T-cell (primary cell): ENCODE data around the gene PGAM2. TPM values are rescaled to one million over a fixed set of nuclear protein-coding genes. Genes with fewer than 3 reads are reported as not detected.

Experiments used
- ATAC-seq, 4 experiments: fragments of 200-7000 bp in 3 of 4; fragments of 150-1000 bp in 1 of 4; cut with Tn5 transposase; replicated peaks in 1 of 4; 1 replicate in 3 of 4; 2 replicates in 1 of 4; pipeline ENCODE4 v1.10.0; 2021; ENCODE audit warnings: moderate library complexity in 3 of 4, mild to moderate bottlenecking in 2 of 4, moderate number of reproducible peaks in 1 of 4
- CTCF ChIA-PET, 2 donors: fragments of 300-600 bp; sonication (Branson Sonifier 250); formaldehyde crosslinking; loops; one replicate each; lab custom pipeline; 2022; ENCODE audit warnings: antibody characterized with exemption in 2 of 2; lab: Charles Lee
- POLR2A ChIA-PET, 2 donors: fragments of 300-600 bp; sonication (Branson Sonifier 250); formaldehyde crosslinking; loops; one replicate each; lab custom pipeline; 2022; ENCODE audit warnings: antibody characterized with exemption in 2 of 2; lab: Charles Lee
- DNase-seq, 35 experiments: peaks; one replicate each; pipeline versions ENCODE4 v3.0.0 to v3.0.0-alpha.2; 2013 to 2023
- H3K27ac ChIP-seq: one replicate; pipeline ENCODE4 v1.5.1; 2013; ENCODE audit warnings: low read length
- H3K27me3 ChIP-seq, 2 experiments: replicated peaks in 1 of 2; 1 replicate in 1 of 2; 2 replicates in 1 of 2; pipeline versions ENCODE4 v1.6.1 to v1.7.0; 2013; ENCODE audit warnings: low read length in 1 of 2, mixed read lengths in 1 of 2; ENCODE audit not compliant: control insufficient read depth in 2 of 2, insufficient read depth in 2 of 2; ENCODE audit errors: extremely low read depth in 1 of 2
- H3K36me3 ChIP-seq, 2 donors: 1 replicate in 1 of 2; 2 replicates in 1 of 2; pipeline versions ENCODE4 v1.6.1 to v1.7.0; 2013; ENCODE audit warnings: low read length in 1 of 2; ENCODE audit not compliant: control insufficient read depth in 2 of 2, insufficient read depth in 1 of 2; ENCODE audit errors: extremely low read depth in 1 of 2
- H3K4me1 ChIP-seq, 2 experiments: 1 replicate in 1 of 2; 2 replicates in 1 of 2; pipeline versions ENCODE4 v1.6.1 to v1.7.0; 2013; ENCODE audit warnings: low read length in 2 of 2, mixed read lengths in 1 of 2; ENCODE audit not compliant: insufficient read depth in 2 of 2, control insufficient read depth in 1 of 2; ENCODE audit errors: extremely low read depth in 1 of 2
- H3K4me3 ChIP-seq, 2 donors: 1 replicate in 1 of 2; 2 replicates in 1 of 2; pipeline versions ENCODE4 v1.5.1 to v1.7.0; 2013; ENCODE audit warnings: mild to moderate bottlenecking in 2 of 2, low read length in 1 of 2, moderate library complexity in 1 of 2; ENCODE audit not compliant: control insufficient read depth in 1 of 2; ENCODE audit errors: extremely low read depth in 1 of 2
- H3K9me3 ChIP-seq: 2 replicates; pipeline ENCODE4 v1.7.0; 2013
- H3K27ac Mint-ChIP-seq, 2 donors: one replicate each; pipeline ENCODE4 v1.8.0; 2020 to 2021; ENCODE audit warnings: mild to moderate bottlenecking in 2 of 2, mixed read lengths in 2 of 2
- H3K27me3 Mint-ChIP-seq, 2 donors: one replicate each; pipeline ENCODE4 v1.8.0; 2021 to 2022; ENCODE audit warnings: mixed read lengths in 2 of 2
- H3K36me3 Mint-ChIP-seq: one replicate; pipeline ENCODE4 v1.8.0; 2021; ENCODE audit warnings: mixed read lengths
- H3K4me1 Mint-ChIP-seq, 3 donors: one replicate each; pipeline ENCODE4 v1.8.0; 2020 to 2022; ENCODE audit warnings: mixed read lengths in 3 of 3, mild to moderate bottlenecking in 1 of 3
- H3K4me3 Mint-ChIP-seq, 3 donors: one replicate each; pipeline ENCODE4 v1.8.0; 2020 to 2022; ENCODE audit warnings: mild to moderate bottlenecking in 3 of 3, mixed read lengths in 3 of 3, moderate library complexity in 3 of 3
- H3K9me3 Mint-ChIP-seq, 3 donors: one replicate each; pipeline ENCODE4 v1.8.0; 2020 to 2022; ENCODE audit warnings: mixed read lengths in 3 of 3
- WGBS: methylation state at CpG from one replicate; pipeline ENCODE4 v1.1.5; 2013; ENCODE audit warnings: missing lambda C conversion rate; ENCODE audit not compliant: insufficient coverage; 5-methylcytosine and 5-hydroxymethylcytosine counted together
- total RNA-seq, 35 experiments: library from RNA in 6 of 35; stranded (reverse) in 6 of 35; fragments of 120-200 nt in 1 of 35; gene quantifications; one replicate each; pipeline versions ENCODE4 v1.2.1 to v1.2.4 and lab custom pipeline; 2013 to 2026

Gene PGAM2
- total RNA-seq, 5 donors from 2014 or later (not counting 1 experiment from before 2014, with no cell fraction given), result 1.1 to 2.9 (median 1.7) TPM

DNA sequence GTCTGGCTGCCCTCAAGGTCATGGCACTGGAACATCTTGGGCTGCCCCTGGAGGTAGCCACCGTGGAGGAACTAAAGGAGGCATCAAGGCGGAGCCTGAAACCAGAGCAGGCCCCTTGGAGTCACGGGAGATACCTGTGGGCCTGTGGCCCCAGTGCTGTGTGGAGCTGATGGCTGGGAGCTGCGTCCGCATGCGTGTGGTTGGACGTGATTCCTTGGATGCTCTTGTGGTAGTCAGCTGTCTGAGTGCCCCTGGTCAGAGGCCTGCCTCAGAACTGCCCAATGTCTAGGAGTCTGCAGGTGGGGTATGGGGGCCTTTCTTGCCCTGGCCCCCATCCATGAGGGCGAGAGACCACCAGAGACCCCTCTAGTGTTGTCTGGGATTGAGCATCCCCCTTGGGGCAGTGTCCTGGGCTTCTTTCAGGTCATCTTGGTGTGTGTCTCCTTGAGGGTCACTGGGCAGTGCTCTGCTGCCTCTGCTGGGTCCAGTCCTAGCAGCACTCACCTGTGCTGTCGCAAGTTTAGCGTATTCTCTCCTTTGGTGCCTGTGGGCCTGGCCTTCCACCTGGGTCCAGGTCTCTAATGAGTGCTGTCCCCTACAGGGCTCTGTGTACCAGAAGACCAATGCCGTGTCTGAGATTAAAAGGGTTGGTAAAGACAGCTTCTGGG is 8.1 kb downstream of the PGAM2 start:
- Histone ChIP-seq H3K36me3 (peaks cover 20 to 89% of the 10 kb centered on the region in 2 donors), H3K4me1 (peaks cover 0 to 42% of the 10 kb centered on the region in 2 experiments), H3K4me3 (no peak overlapping the region), H3K27ac (no peak overlapping the region), H3K9me3 (no peaks in the 10 kb centered on the region), H3K27me3 (no peaks in the 10 kb centered on the region)
- Mint-ChIP-seq H3K27ac (no peak overlapping the region), H3K27me3 (no peaks in the 10 kb centered on the region), H3K4me1 (peaks cover 35 to 36% (median 35%) of the 10 kb centered on the region in 3 donors), H3K4me3 (peak overlapping the region in 1 of 3 donors; percentile 12), H3K36me3 (peaks cover 51% of the 10 kb centered on the region), H3K9me3 (no peaks in the 10 kb centered on the region)
- DNase-seq (no peak), ATAC-seq (no peak)
- POLR2A ChIA-PET, result interaction anchor here in 1 of 2 donors (0.6 kb wide), 1 partner anchor 15 kb away, joined by 3 read pairs; no protein-coding TSS in a partner anchor
- WGBS, result 97% methylated on average over 10 of the region's 11 CpGs
- CTCF ChIA-PET, result no interaction called here

DNA sequence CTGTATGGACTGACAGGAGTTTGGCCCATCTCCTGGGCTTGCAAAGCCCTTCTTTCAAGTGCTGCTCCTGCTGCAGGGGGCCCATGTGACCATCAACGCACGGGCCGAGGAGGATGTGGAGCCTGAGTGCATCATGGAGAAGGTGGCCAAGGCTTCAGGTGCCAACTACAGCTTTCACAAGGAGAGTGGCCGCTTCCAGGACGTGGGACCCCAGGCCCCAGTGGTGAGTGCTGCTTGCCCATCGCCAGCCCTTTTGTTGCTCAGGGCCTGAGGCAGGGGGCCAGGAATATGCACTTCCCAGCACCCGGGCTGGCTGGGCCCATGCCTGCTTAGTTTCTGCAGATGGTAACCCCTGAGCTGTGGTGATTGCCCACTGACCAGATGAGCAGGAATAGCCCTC is 8.7 kb downstream of the PGAM2 start:
- Histone ChIP-seq H3K4me3 (no peak overlapping the region), H3K27ac (no peak overlapping the region), H3K27me3 (no peaks in the 10 kb centered on the region), H3K9me3 (no peaks in the 10 kb centered on the region), H3K4me1 (peaks cover 4 to 47% of the 10 kb centered on the region in 2 experiments), H3K36me3 (peaks cover 20 to 93% of the 10 kb centered on the region in 2 donors)
- Mint-ChIP-seq H3K4me1 (peaks cover 41 to 42% (median 42%) of the 10 kb centered on the region in 3 donors), H3K9me3 (no peaks in the 10 kb centered on the region), H3K36me3 (peaks cover 54% of the 10 kb centered on the region), H3K27ac (no peak overlapping the region), H3K27me3 (no peaks in the 10 kb centered on the region), H3K4me3 (no peak overlapping the region)
- no peak for ATAC-seq
- ChIA-PET CTCF (no interaction called here), POLR2A (interaction anchor here in 1 of 2 donors (0.6 kb wide), 1 partner anchor 16 kb away, joined by 3 read pairs; no protein-coding TSS in a partner anchor)
- no peak for DNase-seq
- 97% methylated on average over 7 of the region's 7 CpGs for WGBS

DNA sequence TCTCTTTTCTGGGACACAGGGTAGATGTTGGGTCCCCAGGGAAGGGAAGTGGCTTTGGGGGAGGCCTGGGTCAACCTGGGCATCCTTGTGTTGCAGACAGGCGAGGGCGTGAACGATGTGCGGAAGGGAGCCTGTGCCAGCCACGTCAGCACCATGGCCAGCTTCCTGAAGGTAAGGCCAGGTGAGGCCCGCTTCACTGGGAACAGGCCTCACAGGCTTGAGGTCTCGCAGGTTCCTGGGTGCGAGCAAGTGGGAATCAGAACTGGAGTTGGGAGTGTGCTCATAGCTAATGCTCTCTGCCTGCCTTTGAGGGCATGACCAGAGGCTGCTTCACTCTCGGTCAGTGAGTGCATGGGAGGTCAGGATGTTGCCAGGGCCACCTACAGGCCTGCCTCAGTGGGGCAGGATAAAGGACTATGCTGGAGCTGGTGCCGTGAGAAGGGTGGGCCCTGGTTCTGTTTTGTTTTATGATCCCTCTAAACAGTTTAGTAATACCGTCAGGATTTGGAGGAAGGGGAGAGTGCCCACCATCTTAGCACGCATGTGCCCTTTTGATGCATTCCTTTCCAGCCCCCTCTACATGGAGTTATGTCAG is 12.5 kb downstream of the PGAM2 start:
- Mint-ChIP-seq H3K36me3 (peaks cover 39% of the 10 kb centered on the region), H3K9me3 (no peaks in the 10 kb centered on the region), H3K27ac (peak overlapping the region in 1 of 2 donors; percentile 86), H3K4me1 (peaks cover 64 to 72% (median 67%) of the 10 kb centered on the region in 3 donors), H3K4me3 (no peak overlapping the region), H3K27me3 (no peaks in the 10 kb centered on the region)
- ChIA-PET POLR2A (interaction anchor here (0.7 kb wide), 3 partner anchors 20 to 225 kb away, joined by 3 to 8 read pairs (median 5); no protein-coding TSS in a partner anchor), CTCF (interaction anchor here in 1 of 2 donors (0.7 kb wide), 1 partner anchor 512 kb away, joined by 4 read pairs; no protein-coding TSS in a partner anchor)
- peaks cover 23 to 88% of the 10 kb centered on the region in 2 donors for H3K36me3 ChIP-seq
- no peak overlapping the region for H3K4me3 ChIP-seq
- H3K27me3 ChIP-seq, result no peaks in the 10 kb centered on the region
- H3K27ac ChIP-seq, result no peak overlapping the region
- no peak for DNase-seq
- 95% methylated on average over 8 of the region's 12 CpGs for WGBS
- H3K9me3 ChIP-seq, result no peaks in the 10 kb centered on the region
- ATAC-seq, result no peak
- peaks cover 18 to 59% of the 10 kb centered on the region in 2 experiments for H3K4me1 ChIP-seq

DNA sequence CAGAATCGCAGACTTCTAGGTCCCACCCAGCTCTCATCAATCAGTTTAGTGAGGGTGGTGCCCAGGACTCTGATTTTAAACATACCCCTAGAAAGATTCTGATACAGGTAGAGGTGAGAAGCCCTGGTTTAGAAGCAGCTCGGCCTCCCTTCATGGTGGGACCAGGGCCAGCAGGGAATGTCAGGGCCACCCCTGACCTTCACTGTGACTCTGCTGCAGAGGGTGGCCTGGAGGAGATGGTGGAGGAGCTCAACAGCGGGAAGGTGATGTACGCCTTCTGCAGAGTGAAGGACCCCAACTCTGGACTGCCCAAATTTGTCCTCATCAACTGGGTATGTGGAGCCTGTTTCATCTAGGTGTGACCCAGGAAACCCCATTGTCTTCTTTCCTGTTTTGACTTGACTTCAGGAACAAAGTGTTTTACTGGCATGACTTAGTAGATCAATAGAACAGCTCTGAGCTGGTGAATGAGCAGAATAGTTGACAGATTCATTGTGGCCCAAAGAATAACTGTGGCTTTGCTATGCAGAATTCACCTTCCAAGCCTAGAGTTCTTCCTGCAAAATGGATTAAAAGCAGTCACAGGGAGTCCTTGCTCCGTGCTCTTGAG is 13.7 kb downstream of the PGAM2 start:
- peaks cover 27 to 65% of the 10 kb centered on the region in 2 experiments for H3K4me1 ChIP-seq
- H3K4me3 ChIP-seq, result no peak overlapping the region
- no peaks in the 10 kb centered on the region for H3K9me3 Mint-ChIP-seq
- H3K36me3 Mint-ChIP-seq, result peaks cover 36% of the 10 kb centered on the region
- CTCF ChIA-PET, result no interaction called here
- peak overlapping the region; percentile 86 for H3K27ac Mint-ChIP-seq
- ATAC-seq, result peak in 3 of 4 experiments; percentile 55 to 67 (median 63)
- H3K27me3 ChIP-seq, result no peaks in the 10 kb centered on the region
- peaks cover 70 to 74% (median 72%) of the 10 kb centered on the region in 3 donors for H3K4me1 Mint-ChIP-seq
- DNase-seq, result peak in 1 of 35 experiments; percentile 8
- peak overlapping the region in 2 of 3 donors; percentile 26 to 58 for H3K4me3 Mint-ChIP-seq
- WGBS, result no CpG with 5 or more reads among the region's 5 CpGs
- POLR2A ChIA-PET, result no interaction called here
- no peaks in the 10 kb centered on the region for H3K9me3 ChIP-seq
- peak overlapping the region; percentile 9 for H3K27ac ChIP-seq
- no peaks in the 10 kb centered on the region for H3K27me3 Mint-ChIP-seq
- peaks cover 13 to 76% of the 10 kb centered on the region in 2 donors for H3K36me3 ChIP-seq

DNA sequence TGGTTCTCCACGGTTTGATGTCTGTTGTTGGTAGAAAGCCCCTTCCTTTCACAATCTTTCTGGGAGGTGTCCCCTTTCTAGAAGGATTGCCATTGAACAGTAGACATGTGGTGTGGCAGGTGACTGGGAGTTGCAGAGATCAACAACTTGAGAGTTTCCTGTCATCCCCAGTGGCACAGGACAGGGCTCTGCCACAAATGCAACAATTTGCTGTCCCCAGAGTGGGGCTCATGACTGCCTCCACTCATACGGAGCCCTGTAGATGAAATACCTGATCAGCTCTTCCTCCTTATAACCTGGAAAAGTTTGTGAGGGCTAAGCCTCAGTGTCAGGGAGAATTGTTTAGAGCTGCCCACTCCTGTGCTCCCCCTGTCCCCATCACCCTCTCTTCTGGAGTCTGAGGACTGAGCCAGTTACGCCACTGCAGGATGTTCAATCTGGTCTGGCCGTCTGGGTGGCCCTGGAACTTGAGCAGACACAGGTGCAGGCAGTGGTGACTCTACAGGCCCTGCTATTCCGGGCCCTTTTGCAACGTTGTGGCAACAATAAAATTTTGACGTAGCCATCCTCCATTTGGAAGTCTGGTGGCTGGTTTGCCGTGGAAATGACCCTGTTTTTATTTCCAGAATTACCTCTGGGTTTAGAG is 14.3 kb downstream of the PGAM2 start:
- CTCF ChIA-PET, result no interaction called here
- peak overlapping the region; percentile 86 for H3K27ac Mint-ChIP-seq
- H3K36me3 ChIP-seq, result peaks cover 13 to 73% of the 10 kb centered on the region in 2 donors
- H3K4me1 Mint-ChIP-seq, result peaks cover 74 to 76% (median 76%) of the 10 kb centered on the region in 3 donors
- DNase-seq (no peak), ATAC-seq (peak; percentile 48 to 56 (median 51))
- peaks cover 32% of the 10 kb centered on the region for H3K36me3 Mint-ChIP-seq
- H3K9me3 Mint-ChIP-seq, result no peaks in the 10 kb centered on the region
- no peaks in the 10 kb centered on the region for H3K27me3 ChIP-seq
- H3K27ac ChIP-seq, result peak overlapping the region; percentile 9
- 88% methylated on average over 4 of the region's 8 CpGs for WGBS
- H3K4me3 ChIP-seq, result no peak overlapping the region
- POLR2A ChIA-PET, result no interaction called here
- peaks cover 33 to 68% of the 10 kb centered on the region in 2 experiments for H3K4me1 ChIP-seq
- H3K9me3 ChIP-seq, result no peaks in the 10 kb centered on the region
- H3K27me3 Mint-ChIP-seq, result no peaks in the 10 kb centered on the region
- peak overlapping the region in 2 of 3 donors; percentile 26 to 58 for H3K4me3 Mint-ChIP-seq
